K562 (cell line): ENCODE measurements around the gene CNRIP1. TPM values are rescaled to one million over a fixed set of nuclear protein-coding genes. Genes with fewer than 3 reads are reported as not detected.

Source experiments
- ATAC-seq: fragments of 200-7000 bp; cut with Tn5 transposase; 3 replicates; pipeline ENCODE4 v1.9.1; 2020; ENCODE audit warnings: moderate library complexity
- BruUV-seq: library from RNA; stranded (reverse); fragments of 400-500 nt; replicated peaks from 2 replicates; lab custom pipeline; 2021; lab: Mats Ljungman, UMichigan
- CTCF ChIA-PET: fragments of 300-600 bp; formaldehyde crosslinking; extraction: SDS; loops from one replicate; lab custom pipeline; 2021; ENCODE audit warnings: low intra/inter-chr PET ratio; lab: Yijun Ruan, JAX
- POLR2A ChIA-PET: fragments of 300-600, 350-650 bp; sonication (Branson Sonifier 250); formaldehyde crosslinking; extraction: SDS; loops from one replicate; lab custom pipeline; 2021; ENCODE audit warnings: antibody characterized with exemption, inconsistent platforms; lab: Yijun Ruan, JAX
- DNase-seq, 4 experiments: peaks; one replicate each; pipeline versions ENCODE4 v3.0.0 to v3.0.0-alpha.2; 2011 to 2018; ENCODE audit warnings: low spot score in 3 of 4, mixed read lengths in 3 of 4; ENCODE audit errors: extremely low read depth in 1 of 4
- FAIRE-seq: peaks from 2 replicates; lab custom pipeline; 2011; peaks lifted over from hg19 to GRCh38; lab: Jason Lieb, UNC
- H2AFZ ChIP-seq: 2 replicates; pipeline ENCODE4 v1.6.0; 2011; ENCODE audit warnings: low read depth, low read length, control low read depth, inconsistent platforms
- H3K27ac ChIP-seq: fragments of 200-600 bp; 3 replicates; pipeline ENCODE4 v1.8.0; 2011; ENCODE audit warnings: low read depth, mild to moderate bottlenecking, control low read depth, inconsistent platforms, low read length, moderate library complexity, mixed read lengths; ENCODE audit errors: extremely low read depth
- H3K27me3 ChIP-seq, 2 experiments: fragments of 300-600 bp in 1 of 2; 2 replicates in 1 of 2; 3 replicates in 1 of 2; pipeline versions ENCODE4 v1.6.0 to v1.8.0; 2011; ENCODE audit warnings: inconsistent platforms in 2 of 2, low read length in 2 of 2, mild to moderate bottlenecking in 1 of 2, mixed read lengths in 1 of 2, moderate library complexity in 1 of 2; ENCODE audit not compliant: control insufficient read depth in 2 of 2, insufficient read depth in 2 of 2
- H3K36me3 ChIP-seq: fragments of 300-600 bp; 3 replicates; pipeline ENCODE4 v1.8.0; 2011; ENCODE audit warnings: mild to moderate bottlenecking, low read length, inconsistent platforms; ENCODE audit not compliant: control insufficient read depth, insufficient read depth
- H3K4me1 ChIP-seq, 2 experiments: fragments of 200-600 bp in 1 of 2; replicated peaks in 1 of 2; 2 replicates in 1 of 2; 3 replicates in 1 of 2; pipeline versions ENCODE4 v1.5.1 to v1.8.0; 2011; ENCODE audit warnings: inconsistent platforms in 2 of 2, low read length in 2 of 2, mild to moderate bottlenecking in 1 of 2, mixed read lengths in 1 of 2, moderate library complexity in 1 of 2; ENCODE audit not compliant: control insufficient read depth in 2 of 2, insufficient read depth in 2 of 2
- H3K4me2 ChIP-seq: 2 replicates; pipeline ENCODE4 v1.6.1; 2011; ENCODE audit warnings: low read length, control low read depth, inconsistent platforms, mixed read lengths; ENCODE audit not compliant: insufficient read depth
- H3K4me3 ChIP-seq: fragments of 200-600 bp; sonication (generic), shearing (Covaris generic); 2 replicates; pipeline ENCODE4 v1.5.1; 2016; ENCODE audit warnings: control low read depth, inconsistent platforms
- H3K79me2 ChIP-seq: fragments of 200-600 bp; 3 replicates; pipeline ENCODE4 v1.8.0; 2011; ENCODE audit warnings: low read length, inconsistent platforms; ENCODE audit not compliant: control insufficient read depth, insufficient read depth
- H3K9ac ChIP-seq, 2 experiments: 2 replicates each; pipeline versions ENCODE4 v1.6.0 to v1.6.1; 2011; ENCODE audit warnings: low read depth in 2 of 2, low read length in 2 of 2, control low read depth in 1 of 2, inconsistent platforms in 1 of 2, mild to moderate bottlenecking in 1 of 2, mixed read lengths in 1 of 2; ENCODE audit not compliant: insufficient read depth in 1 of 2
- H3K9me1 ChIP-seq: one replicate; pipeline ENCODE4 v1.6.0; 2011; ENCODE audit warnings: inconsistent platforms, mild to moderate bottlenecking, low read length, moderate library complexity; ENCODE audit not compliant: control insufficient read depth, insufficient read depth
- H3K9me3 ChIP-seq: replicated peaks from 2 replicates; pipeline ENCODE4 v1.5.1; 2011; ENCODE audit warnings: low read depth, low read length, inconsistent platforms; ENCODE audit not compliant: control insufficient read depth, insufficient read depth
- H4K20me1 ChIP-seq: replicated peaks from 2 replicates; pipeline ENCODE4 v1.6.1; 2011; ENCODE audit warnings: low read length, inconsistent platforms, mixed read lengths; ENCODE audit not compliant: control insufficient read depth, insufficient read depth
- FOXJ3 ChIP-seq: sonication (generic); formaldehyde crosslinking; IDR thresholded peaks from 2 replicates; pipeline ENCODE4 v1.4.0; 2020; ENCODE audit warnings: mild to moderate bottlenecking, missing genetic modification reagents
- KDM4B ChIP-seq, 2 experiments: fragments of 450-650 bp in 1 of 2; sonication (generic) in 1 of 2; IDR thresholded peaks; 2 replicates each; pipeline ENCODE4 v1.6.1; 2016 to 2017; ENCODE audit warnings: borderline replicate concordance in 2 of 2, antibody characterized with exemption in 1 of 2, low read depth in 1 of 2, mild to moderate bottlenecking in 1 of 2
- MTA3 ChIP-seq: fragments of 450-650 bp; formaldehyde crosslinking; IDR thresholded peaks from 2 replicates; pipeline ENCODE4 v1.6.1; 2017; ENCODE audit warnings: mild to moderate bottlenecking, borderline replicate concordance
- NCOA2 ChIP-seq, 2 experiments: fragments of 450-650 bp; IDR thresholded peaks; 2 replicates each; pipeline ENCODE4 v1.6.1; 2018; ENCODE audit warnings: mild to moderate bottlenecking in 2 of 2, moderate library complexity in 1 of 2; ENCODE audit not compliant: partially characterized antibody in 2 of 2
- RBBP5 ChIP-seq: fragments of 200-600 bp; sonication (generic); IDR thresholded peaks from 2 replicates; pipeline ENCODE4 v1.6.1; 2012; ENCODE audit warnings: borderline replicate concordance, mild to moderate bottlenecking, low read length, control low read depth, inconsistent platforms; ENCODE audit not compliant: insufficient read depth, poor library complexity, severe bottlenecking
- ZFP1 ChIP-seq: fragments of 450-650 bp; formaldehyde crosslinking; IDR thresholded peaks from 2 replicates; pipeline ENCODE4 v1.4.0; 2020; ENCODE audit warnings: mild to moderate bottlenecking, mixed read lengths
- ZNF384 ChIP-seq: IDR thresholded peaks from 2 replicates; pipeline ENCODE4 v1.6.1; 2012; ENCODE audit warnings: low read depth, low read length, improper control_type of control experiment
- WGBS: fragments of 100-300 bp; shearing (Covaris generic); methylation state at CpG from one replicate; pipeline ENCODE4 v1.1.6; 2016; ENCODE audit warnings: low coverage, mixed read lengths; ENCODE audit not compliant: insufficient coverage; ENCODE audit errors: missing lambda C conversion rate; 5-methylcytosine and 5-hydroxymethylcytosine counted together
- in situ Hi-C: fragments of 300-500 bp; cut with MboI; formaldehyde crosslinking; loops from 4 replicates; pipeline ENCODE4 v1.15.0; 2018; ENCODE audit warnings: inconsistent platforms, mixed read lengths
- intact Hi-C: fragments of 100-400 bp; cut with micrococcal nuclease; formaldehyde crosslinking; loops from 2 replicates; pipeline ENCODE4 v1.14.2; 2022
- polyA plus RNA-seq, 8 experiments: library from polyadenylated mRNA; depleted of rRNA in 4 of 8; stranded (reverse) in 5 of 8; unstranded in 3 of 8; fragments of >200 nt; fragmentation: Nextera tagmentation in 2 of 8; fragmentation: Illumina TruSeq in 1 of 8; extraction: Ambion mirVana in 2 of 8; extraction: Trizol in 1 of 8; gene quantifications; 2 replicates each; pipeline versions ENCODE4 v1.2.1 to v1.2.3, GENCODE V29; 2011 to 2014; ENCODE audit warnings: inconsistent platforms in 1 of 8, missing spikeins in 1 of 8
- total RNA-seq, 7 experiments: library from RNA; depleted of rRNA in 6 of 7; stranded (reverse); fragments of >200 nt in 6 of 7; fragmentation: Illumina TruSeq in 2 of 7; extraction: Trizol in 2 of 7; gene quantifications; 2 replicates each; pipeline versions ENCODE4 v1.2.1 to v1.2.3, GENCODE V29; 2011 to 2021; ENCODE audit warnings: low replicate concordance in 1 of 7

The CNRIP1 gene
- total and polyA plus RNA-seq, 9 of the 15 experiments (the other 6 are each of a cell fraction or from before 2014, with no cell fraction given), result 0.59 to 2.1 (median 1.5) TPM

GRCh38 chr2:68317971-68318913 lies 1.5 kb downstream of the CNRIP1 start (continued):
- TF ChIP-seq ZNF384, result no peak

- no peak for TF ChIP-seq RBBP5
- no peak for TF ChIP-seq FOXJ3 (CRISPR knock-in tag)
- no peak for TF ChIP-seq MTA3
- no peak for TF ChIP-seq KDM4B (IDR thresholded peaks at IDR 0.05; ENCODE audit: borderline replicate concordance in 2 of 2, low read depth in 1 of 2)
- TF ChIP-seq ZFP1 (CRISPR knock-in tag), result no peak
- TF ChIP-seq NCOA2 (IDR thresholded peaks at IDR 0.05; ENCODE audit: partially characterized antibody in 2 of 2), result no peak
- ATAC-seq (no peak), FAIRE-seq (no peak), DNase-seq (no peak)
- H3K9me3 ChIP-seq, result no peaks in the 10 kb centered on the region
- no peaks in the 10 kb centered on the region for H3K9me1 ChIP-seq
- H3K27me3 ChIP-seq, result no peaks in the 10 kb centered on the region
- no peak overlapping the region for H3K4me2 ChIP-seq
- H3K36me3 ChIP-seq, result no peaks in the 10 kb centered on the region
- no TSS peak for BruUV-seq
- H3K27ac ChIP-seq, result no peak overlapping the region
- peaks cover 0 to 15% of the 10 kb centered on the region in 2 experiments; a peak in 2 of 5 replicates for H3K4me1 ChIP-seq
- intact Hi-C loops (no loop called here), in situ Hi-C loops (no loop called here)
- H2AFZ ChIP-seq, result peak overlapping the region; percentile 18; the same call in 1 of the 2 replicates
- POLR2A ChIA-PET, result interaction anchor here (0.7 to 1.2 kb wide), 4 partner anchors 9 to 114 kb away, joined by 3 read pairs; no protein-coding TSS in a partner anchor
- H4K20me1 ChIP-seq, result no peaks in the 10 kb centered on the region
- H3K79me2 ChIP-seq, result no peaks in the 10 kb centered on the region
- no peak overlapping the region for H3K4me3 ChIP-seq
- H3K9ac ChIP-seq, result no peak overlapping the region
- CTCF ChIA-PET, result no interaction called here
- 23% methylated on average over 2 of the region's 2 CpGs for WGBS
Observed at GRCh38 chr2:68316111-68316510, 3.6 kb downstream of the CNRIP1 start.
